HG03378 (cell line): Measurements from ENCODE around the gene PDE6A.
"Not testable (repeated sequence)": the region's sequence is repeated elsewhere in the genome, so short reads cannot be mapped to it uniquely, and the experiment has no call there.

Experiments
- ATAC-seq: cut with Tn5 transposase; IDR thresholded peaks from one replicate; pipeline ENCODE4 v1.9.1; 2021; ENCODE audit warnings: mild to moderate bottlenecking, moderate library complexity; ENCODE audit not compliant: unreplicated experiment

PDE6A gene

GRCh38 chr5:149953436-149954121, 9.0 kb upstream of the PDE6A start:
- ATAC-seq: no peak

- no peak for ATAC-seq
Observed at GRCh38 chr5:149951138-149951749, 6.7 kb upstream of the PDE6A start.

GRCh38 chr5:149948993-149949392, 4.4 kb upstream of the PDE6A start:
- no peak for ATAC-seq

GRCh38 chr5:149946118-149946517, 1.5 kb upstream of the PDE6A start:
- no peak for ATAC-seq

- not testable (repeated sequence) for ATAC-seq
Observed at GRCh38 chr5:149943177-149943949, 1.2 kb downstream of the PDE6A start.

- not testable (repeated sequence) for ATAC-seq
Observed at GRCh38 chr5:149942741-149943169, 1.8 kb downstream of the PDE6A start.

- no peak for ATAC-seq
Observed at GRCh38 chr5:149942199-149942598, 2.4 kb downstream of the PDE6A start.

GRCh38 chr5:149941795-149942194, 2.8 kb downstream of the PDE6A start:
- no peak for ATAC-seq

- no peak for ATAC-seq
Observed at GRCh38 chr5:149940941-149941644, 3.5 kb downstream of the PDE6A start.

- peak; percentile 64 for ATAC-seq
Observed at GRCh38 chr5:149940077-149940574, 4.5 kb downstream of the PDE6A start.

GRCh38 chr5:149939546-149939945, 5.0 kb downstream of the PDE6A start:
- ATAC-seq: no peak

- ATAC-seq: no peak
Observed at GRCh38 chr5:149938791-149939358, 5.7 kb downstream of the PDE6A start.

- ATAC-seq: no peak
Observed at GRCh38 chr5:149938279-149938678, 6.3 kb downstream of the PDE6A start.

GRCh38 chr5:149937610-149938009, 7.0 kb downstream of the PDE6A start:
- no peak for ATAC-seq

GRCh38 chr5:149936700-149937091, 7.9 kb downstream of the PDE6A start:
- ATAC-seq: no peak

- no peak for ATAC-seq
Observed at GRCh38 chr5:149936044-149936699, 8.4 kb downstream of the PDE6A start.

GRCh38 chr5:149935431-149935901, 9.1 kb downstream of the PDE6A start:
- no peak for ATAC-seq

- ATAC-seq: no peak
Observed at GRCh38 chr5:149932445-149933350, 11.9 kb downstream of the PDE6A start.

GRCh38 chr5:149931992-149932436, 12.6 kb downstream of the PDE6A start:
- no peak for ATAC-seq
